Fibroblast of mammary gland (primary cell): Measurements from ENCODE around the gene ABCG5.

Source experiments
- DNase-seq: peaks from one replicate; pipeline ENCODE4 v3.0.0-alpha.2; 2010; ENCODE audit warnings: low read depth
- H3K4me3 ChIP-seq: 2 replicates; pipeline ENCODE4 v1.5.1; 2011; ENCODE audit warnings: low read depth, mild to moderate bottlenecking, low read length, moderate library complexity; ENCODE audit not compliant: control insufficient read depth
- CTCF ChIP-seq: conservative IDR thresholded peaks from 2 replicates; pipeline ENCODE4 v1.5.1; 2011; ENCODE audit warnings: low read depth, low read length, inconsistent platforms; ENCODE audit not compliant: control insufficient read depth, insufficient read depth

ABCG5 gene

GRCh38 chr2:43838560-43839267 is at the start of gene ABCG5, which contains the start of gene ABCG8:
ABCG5 (minus strand) TSS chr2:43838839; CDS start chr2:43838679, 160 bp downstream.
ABCG8 (plus strand) TSS chr2:43838971; CDS start chr2:43839054, 83 bp downstream.
- no peak within 1 kb of the TSS for H3K4me3 ChIP-seq
- no peak for TF ChIP-seq CTCF
- no peak for DNase-seq

- no peak for DNase-seq
- TF ChIP-seq CTCF = no peak
- no peak overlapping the region for H3K4me3 ChIP-seq
Measured at GRCh38 chr2:43887176-43887575, 48.5 kb upstream of the ABCG5 start.

- no peak for TF ChIP-seq CTCF
- no peak for DNase-seq
- H3K4me3 ChIP-seq = no peak overlapping the region
Measured at GRCh38 chr2:43885132-43885632, 46.5 kb upstream of the ABCG5 start.

- TF ChIP-seq CTCF = no peak
- H3K4me3 ChIP-seq = no peak overlapping the region
- no peak for DNase-seq
Measured at GRCh38 chr2:43884689-43885088, 46.0 kb upstream of the ABCG5 start.

GRCh38 chr2:43882312-43882711 is 43.7 kb upstream of the ABCG5 start:
- no peak overlapping the region for H3K4me3 ChIP-seq
- DNase-seq = no peak
- TF ChIP-seq CTCF = no peak

- no peak overlapping the region for H3K4me3 ChIP-seq
- DNase-seq = no peak
- TF ChIP-seq CTCF = no peak
Measured at GRCh38 chr2:43880952-43881351, 42.3 kb upstream of the ABCG5 start.
